Activated naive CD8-positive, alpha-beta T cell (primary cell): ENCODE measurements around the gene FGF14.

ENCODE experiments used
- H3K27ac Mint-ChIP-seq: one replicate; pipeline ENCODE4 v1.8.0; 2021; ENCODE audit warnings: mixed read lengths
- H3K27me3 Mint-ChIP-seq: one replicate; pipeline ENCODE4 v1.8.0; 2021; ENCODE audit warnings: mixed read lengths
- H3K36me3 Mint-ChIP-seq: one replicate; pipeline ENCODE4 v1.8.0; 2021; ENCODE audit warnings: mixed read lengths
- H3K4me1 Mint-ChIP-seq: one replicate; pipeline ENCODE4 v1.8.0; 2021; ENCODE audit warnings: low read depth, mixed read lengths
- H3K4me3 Mint-ChIP-seq: one replicate; pipeline ENCODE4 v1.8.0; 2021; ENCODE audit warnings: mild to moderate bottlenecking, mixed read lengths
- H3K9me3 Mint-ChIP-seq: one replicate; pipeline ENCODE4 v1.8.0; 2021; ENCODE audit warnings: low read depth, mixed read lengths

Gene FGF14

DNA sequence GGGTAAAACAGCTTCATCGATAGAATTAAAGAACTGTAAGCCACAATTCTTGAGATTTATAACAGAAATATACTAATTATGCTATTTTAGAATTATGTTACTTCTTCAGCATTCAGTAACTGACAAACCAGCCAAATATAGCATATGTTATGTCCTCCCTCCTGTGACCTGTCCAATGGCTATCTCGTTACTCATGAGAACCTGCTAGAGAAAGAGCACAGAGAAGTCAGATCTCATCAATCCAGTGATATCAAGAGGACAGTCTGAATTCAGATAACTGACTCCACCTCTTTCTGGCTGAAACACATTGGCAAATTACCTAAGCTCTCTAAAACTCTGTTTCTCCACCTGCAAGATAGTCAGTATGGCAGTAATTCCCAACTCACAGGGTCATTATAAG, 170.4 kb downstream of the FGF14 start:
- Mint-ChIP-seq H3K27ac (no peak overlapping the region), H3K4me3 (no peak overlapping the region), H3K9me3 (no peaks in the 10 kb centered on the region), H3K36me3 (no peaks in the 10 kb centered on the region), H3K4me1 (no peaks in the 10 kb centered on the region), H3K27me3 (peaks cover 6% of the 10 kb centered on the region)

DNA sequence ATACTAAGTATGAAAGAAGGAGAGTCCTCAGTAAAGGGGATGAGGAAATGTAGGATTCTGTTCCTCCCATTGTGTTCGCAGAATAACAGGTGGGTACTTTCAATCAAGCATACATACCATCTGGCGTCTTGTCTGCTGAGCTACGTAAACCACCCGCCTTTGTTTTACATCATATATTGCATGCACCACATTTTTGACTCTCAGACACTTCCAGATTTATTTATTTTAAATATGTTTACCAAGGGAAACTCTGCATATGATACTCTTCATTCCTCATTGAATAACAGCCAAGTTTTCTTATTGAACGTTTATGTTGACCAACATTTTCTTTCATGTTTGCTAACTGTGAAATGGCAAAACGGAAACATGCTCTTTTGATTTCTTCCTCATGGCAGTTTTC, 174.1 kb downstream of the FGF14 start:
- no peak overlapping the region for H3K4me3 Mint-ChIP-seq
- no peaks in the 10 kb centered on the region for H3K4me1 Mint-ChIP-seq
- peaks cover 5% of the 10 kb centered on the region for H3K27me3 Mint-ChIP-seq
- no peak overlapping the region for H3K27ac Mint-ChIP-seq
- H3K9me3 Mint-ChIP-seq: no peaks in the 10 kb centered on the region
- H3K36me3 Mint-ChIP-seq: no peaks in the 10 kb centered on the region

- H3K36me3 Mint-ChIP-seq: no peaks in the 10 kb centered on the region
- no peaks in the 10 kb centered on the region for H3K4me1 Mint-ChIP-seq
- H3K4me3 Mint-ChIP-seq: no peak overlapping the region
- H3K27ac Mint-ChIP-seq: no peak overlapping the region
- H3K27me3 Mint-ChIP-seq: peaks cover 5% of the 10 kb centered on the region
- no peaks in the 10 kb centered on the region for H3K9me3 Mint-ChIP-seq
Measured at GRCh38 chr13:102226591-102226990, 175.3 kb downstream of the FGF14 start.

GRCh38 chr13:102225892-102226291, 176.0 kb downstream of the FGF14 start:
- Mint-ChIP-seq H3K4me3 (no peak overlapping the region), H3K4me1 (no peaks in the 10 kb centered on the region), H3K27me3 (peaks cover 5% of the 10 kb centered on the region), H3K27ac (no peak overlapping the region), H3K36me3 (no peaks in the 10 kb centered on the region), H3K9me3 (no peaks in the 10 kb centered on the region)

DNA sequence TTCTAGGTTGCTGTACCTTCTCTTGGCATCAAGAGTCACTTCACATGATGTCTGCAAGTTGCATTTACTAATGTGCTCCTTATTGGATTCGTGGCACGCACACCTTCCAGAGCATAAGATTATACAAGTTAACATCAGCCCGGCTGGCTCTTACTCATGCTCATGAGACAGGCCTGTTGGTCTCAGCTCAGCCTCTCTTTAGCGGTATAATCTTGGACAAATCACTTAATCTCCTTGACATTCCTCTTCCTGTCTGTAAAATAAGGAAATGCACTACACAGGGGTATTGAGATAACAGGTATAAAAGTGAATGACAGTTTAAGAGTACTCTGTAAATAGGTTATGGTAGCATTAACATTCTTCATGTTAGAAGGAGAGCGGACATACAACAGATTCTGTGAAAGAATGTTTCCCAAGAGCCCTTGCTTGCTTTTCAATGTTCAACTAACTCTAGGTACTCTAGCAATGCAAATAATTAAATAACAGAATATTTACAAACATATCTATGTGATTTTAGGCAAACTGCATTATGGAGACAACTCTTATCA, 181.1 kb downstream of the FGF14 start:
- no peaks in the 10 kb centered on the region for H3K36me3 Mint-ChIP-seq
- no peak overlapping the region for H3K27ac Mint-ChIP-seq
- no peaks in the 10 kb centered on the region for H3K4me1 Mint-ChIP-seq
- H3K9me3 Mint-ChIP-seq: no peaks in the 10 kb centered on the region
- peaks cover 6% of the 10 kb centered on the region for H3K27me3 Mint-ChIP-seq
- no peak overlapping the region for H3K4me3 Mint-ChIP-seq

DNA sequence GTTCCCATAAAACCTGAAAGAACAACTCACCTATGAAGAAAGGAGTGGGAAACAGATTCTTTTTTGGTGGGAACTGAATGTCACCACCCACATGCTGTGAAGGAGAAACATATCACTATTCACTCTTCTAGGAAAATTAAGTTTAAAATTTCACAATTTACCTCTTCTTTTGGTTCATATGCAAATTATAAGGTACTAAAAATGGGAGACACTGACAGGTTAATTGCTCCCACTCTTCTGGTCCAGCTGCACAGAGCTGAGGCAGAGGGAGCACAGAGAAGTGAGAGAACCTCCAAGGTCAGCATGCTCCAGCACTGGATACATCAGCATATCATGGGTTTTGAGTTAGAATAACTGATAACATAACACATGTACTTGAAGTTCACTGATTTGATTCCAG, 186.9 kb downstream of the FGF14 start:
- Mint-ChIP-seq H3K9me3 (no peaks in the 10 kb centered on the region), H3K27me3 (peaks cover 9% of the 10 kb centered on the region), H3K27ac (no peak overlapping the region), H3K4me1 (no peaks in the 10 kb centered on the region), H3K4me3 (no peak overlapping the region), H3K36me3 (no peaks in the 10 kb centered on the region)

DNA sequence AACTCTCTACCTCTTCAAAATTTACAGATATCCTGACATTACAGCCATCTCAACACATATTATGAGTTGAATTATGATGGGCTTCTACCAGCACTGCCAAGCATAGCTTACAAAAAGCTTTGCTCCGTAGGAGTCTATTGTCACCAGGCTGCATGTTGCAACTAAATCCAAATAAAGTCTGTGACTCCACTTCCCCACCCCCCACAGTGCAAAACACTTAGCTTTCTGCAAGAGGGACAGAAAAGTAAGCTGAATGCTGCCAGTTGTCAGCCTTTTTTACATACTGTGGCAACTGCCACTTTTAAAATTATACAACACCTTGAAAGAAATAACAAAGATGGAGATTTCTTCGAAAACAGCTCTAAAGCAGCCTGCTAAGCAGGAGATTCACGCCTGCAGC, 189.1 kb downstream of the FGF14 start:
- no peak overlapping the region for H3K4me3 Mint-ChIP-seq
- no peaks in the 10 kb centered on the region for H3K4me1 Mint-ChIP-seq
- H3K36me3 Mint-ChIP-seq: no peaks in the 10 kb centered on the region
- peaks cover 4% of the 10 kb centered on the region for H3K27me3 Mint-ChIP-seq
- H3K9me3 Mint-ChIP-seq: no peaks in the 10 kb centered on the region
- H3K27ac Mint-ChIP-seq: no peak overlapping the region

DNA sequence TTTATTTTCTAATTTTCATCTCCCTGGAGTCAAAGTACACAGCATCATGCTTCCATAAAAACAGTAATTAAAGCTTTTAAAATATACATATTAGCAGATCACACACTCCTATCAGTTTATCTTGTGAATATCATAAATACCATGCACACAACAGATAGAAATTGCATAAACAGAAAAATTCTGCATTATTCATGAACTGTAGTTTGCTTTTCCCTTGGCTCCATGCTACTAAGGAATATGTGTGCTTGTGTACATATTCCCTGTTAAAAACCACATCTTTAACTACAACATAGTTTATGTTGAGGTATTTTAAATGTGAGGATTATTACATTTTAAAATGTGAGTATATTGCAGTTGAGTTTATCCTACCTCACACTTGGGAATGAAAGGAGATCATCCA, 193.5 kb downstream of the FGF14 start:
- H3K4me1 Mint-ChIP-seq: no peaks in the 10 kb centered on the region
- H3K27me3 Mint-ChIP-seq: peaks cover 4% of the 10 kb centered on the region
- no peaks in the 10 kb centered on the region for H3K9me3 Mint-ChIP-seq
- no peak overlapping the region for H3K27ac Mint-ChIP-seq
- H3K36me3 Mint-ChIP-seq: no peaks in the 10 kb centered on the region
- H3K4me3 Mint-ChIP-seq: no peak overlapping the region

DNA sequence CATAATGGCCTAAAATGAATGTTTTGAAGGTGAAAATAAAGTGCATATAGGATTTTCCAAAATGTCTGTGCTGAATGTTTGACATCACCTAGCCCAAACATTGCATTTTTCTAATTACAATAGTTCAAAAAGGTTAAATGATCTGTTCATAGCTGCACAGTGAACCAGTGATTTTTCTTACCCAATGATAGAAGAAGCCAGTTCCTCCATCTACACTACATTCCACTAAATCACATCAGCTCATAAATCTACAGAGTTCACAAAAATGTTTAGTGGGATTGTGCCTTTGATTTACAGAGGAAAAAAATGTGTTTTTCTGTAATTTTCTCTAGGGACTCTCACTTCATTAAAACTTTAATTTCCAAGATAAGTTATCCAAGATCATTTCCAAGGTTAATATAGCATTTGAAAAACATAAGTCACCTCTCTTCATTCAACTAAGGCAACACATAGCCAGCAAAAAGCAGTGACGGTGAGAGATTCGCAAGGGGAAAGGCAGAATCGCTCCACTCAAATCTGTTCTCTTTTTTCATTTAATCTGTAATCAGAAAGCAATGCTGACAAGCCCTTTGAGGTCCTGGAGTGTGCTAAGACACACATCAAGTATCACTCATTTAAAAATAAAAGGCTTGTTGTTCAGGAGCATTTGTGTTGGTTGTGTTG, 194.0 kb downstream of the FGF14 start:
- Mint-ChIP-seq H3K4me3 (no peak overlapping the region), H3K4me1 (no peaks in the 10 kb centered on the region), H3K9me3 (no peaks in the 10 kb centered on the region), H3K27ac (no peak overlapping the region), H3K27me3 (peaks cover 4% of the 10 kb centered on the region), H3K36me3 (no peaks in the 10 kb centered on the region)

DNA sequence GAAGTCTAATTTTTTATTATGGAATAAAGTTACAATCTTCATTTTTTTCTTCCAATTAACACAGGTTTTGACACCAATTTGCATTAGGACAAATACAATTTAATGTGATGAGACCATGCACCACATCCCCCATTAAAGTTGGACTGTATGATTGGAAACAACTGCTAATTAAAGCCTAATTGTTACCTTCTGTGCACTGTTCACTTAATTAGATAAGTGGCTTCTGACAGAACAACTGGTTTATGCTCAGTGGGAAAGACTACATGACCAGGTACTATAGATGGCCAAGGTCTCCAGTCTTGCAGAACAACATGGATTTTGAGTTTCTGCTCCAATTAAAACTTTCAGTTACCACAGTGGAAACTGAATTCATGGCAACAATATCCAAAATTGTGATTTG, 198.1 kb downstream of the FGF14 start:
- peaks cover 4% of the 10 kb centered on the region for H3K27me3 Mint-ChIP-seq
- no peak overlapping the region for H3K27ac Mint-ChIP-seq
- no peaks in the 10 kb centered on the region for H3K36me3 Mint-ChIP-seq
- H3K4me1 Mint-ChIP-seq: no peaks in the 10 kb centered on the region
- H3K9me3 Mint-ChIP-seq: no peaks in the 10 kb centered on the region
- no peak overlapping the region for H3K4me3 Mint-ChIP-seq

DNA sequence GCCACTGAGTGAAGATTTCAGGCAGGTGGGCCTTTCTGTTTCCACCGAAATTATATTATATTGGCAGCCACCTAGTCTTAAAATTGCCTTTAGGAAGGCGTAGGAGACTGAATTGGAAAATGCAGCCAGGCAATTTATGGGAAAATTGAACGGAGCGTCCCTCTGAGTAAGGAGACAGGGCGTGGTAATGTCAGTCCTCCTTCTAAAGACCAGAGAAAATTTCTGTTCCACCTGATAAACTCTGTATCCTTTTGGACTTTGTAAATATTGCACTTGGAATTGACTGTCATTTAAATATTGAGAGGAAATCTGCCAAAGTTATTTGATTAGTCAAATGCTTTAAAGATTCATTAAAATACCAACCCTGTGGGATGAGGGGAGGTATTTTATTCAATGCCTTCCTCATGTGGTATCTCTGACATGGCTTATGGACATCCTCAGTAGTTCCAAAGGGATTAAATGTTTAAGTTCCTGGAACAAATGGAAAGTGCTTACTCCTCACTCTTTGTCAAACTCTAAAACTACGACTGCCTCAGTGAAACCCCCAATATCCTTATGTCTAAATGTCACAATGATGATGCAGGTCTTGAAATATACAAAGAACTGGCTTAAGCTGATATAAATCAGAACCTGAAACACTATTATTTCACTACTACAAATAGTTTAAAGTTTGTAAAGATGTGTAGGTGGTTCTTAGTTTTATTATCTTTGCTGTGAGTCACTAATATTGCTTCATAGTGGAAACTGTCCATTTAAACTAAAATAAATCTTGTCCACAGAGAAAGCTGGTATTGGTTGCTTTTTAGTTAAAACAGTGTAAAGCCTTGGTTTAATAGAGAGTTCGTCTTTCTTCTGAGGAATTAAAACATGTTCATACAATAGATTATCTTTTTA, 203.2 kb downstream of the FGF14 start:
- Mint-ChIP-seq H3K9me3 (no peaks in the 10 kb centered on the region), H3K27ac (no peak overlapping the region), H3K27me3 (peaks cover 4% of the 10 kb centered on the region), H3K4me1 (no peaks in the 10 kb centered on the region), H3K36me3 (no peaks in the 10 kb centered on the region), H3K4me3 (no peak overlapping the region)

DNA sequence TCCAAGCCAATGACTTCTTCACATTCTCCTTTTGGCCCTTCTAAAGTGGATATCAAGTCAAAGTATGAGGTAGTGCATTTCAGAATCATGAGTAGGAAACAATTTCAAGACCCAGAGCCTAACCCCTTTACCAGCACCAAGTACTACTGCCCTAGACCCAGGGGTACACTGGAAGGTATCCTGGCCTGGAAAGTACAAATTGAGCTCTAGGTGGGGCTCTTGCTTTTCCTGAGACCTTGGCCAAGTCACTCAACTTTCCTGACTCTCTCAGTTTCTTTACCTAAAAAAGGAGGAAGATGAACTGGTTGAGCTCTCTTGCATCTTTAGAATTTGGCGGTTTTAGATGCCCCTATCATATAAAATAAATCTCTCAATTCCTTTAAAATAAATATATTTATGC, 204.7 kb downstream of the FGF14 start:
- Mint-ChIP-seq H3K4me1 (no peaks in the 10 kb centered on the region), H3K9me3 (no peaks in the 10 kb centered on the region), H3K27me3 (peaks cover 4% of the 10 kb centered on the region), H3K4me3 (no peak overlapping the region), H3K36me3 (no peaks in the 10 kb centered on the region), H3K27ac (no peak overlapping the region)

- Mint-ChIP-seq H3K27me3 (peaks cover 6% of the 10 kb centered on the region), H3K4me3 (no peak overlapping the region), H3K9me3 (no peaks in the 10 kb centered on the region), H3K4me1 (no peaks in the 10 kb centered on the region), H3K36me3 (no peaks in the 10 kb centered on the region), H3K27ac (no peak overlapping the region)
Measured at GRCh38 chr13:102195566-102196462, 206.0 kb downstream of the FGF14 start.

- Mint-ChIP-seq H3K27ac (no peak overlapping the region), H3K4me1 (no peaks in the 10 kb centered on the region), H3K36me3 (no peaks in the 10 kb centered on the region)
Measured at GRCh38 chr13:102192858-102193257, 209.0 kb downstream of the FGF14 start.

More at GRCh38 chr13:102192858-102193257, 209.0 kb downstream of the FGF14 start:
- Mint-ChIP-seq H3K4me3 (no peak overlapping the region), H3K9me3 (no peaks in the 10 kb centered on the region), H3K27me3 (peaks cover 8% of the 10 kb centered on the region)
